ENCODE measurements around the gene F7. TPM values are rescaled to one million over a fixed set of nuclear protein-coding genes. Genes with fewer than 3 reads are reported as not detected.

F7 gene
- total and polyA plus RNA-seq, 2 of the 4 experiments (the other 2 are of a cell fraction), result under 0.01 to 0.07 TPM

GRCh38 chr13:113114511-113115362, 9.1 kb downstream of the F7 start:
- Histone ChIP-seq H2BK20ac (ENCODE audit: low read depth, low read length) (no peak overlapping the region), H3K56ac (ENCODE audit: extremely low read depth, insufficient read depth, low read length) (no peak overlapping the region), H3K18ac (ENCODE audit: low read depth, low read length) (no peak overlapping the region), H3K27me3 (ENCODE audit: control insufficient read depth, insufficient read depth, low read length) (peaks cover 25% of the 10 kb centered on the region), H2AK9ac (replicated peaks; ENCODE audit: low read depth, low read length, poor library complexity) (no peak overlapping the region), H3K36me3 (ENCODE audit: control insufficient read depth, insufficient read depth, low read length) (no peaks in the 10 kb centered on the region), H3K79me1 (ENCODE audit: low read depth in 1 of 2, low read length in 2 of 2) (no peaks in the 10 kb centered on the region), H3K9ac (ENCODE audit: low read depth, low read length) (no peak overlapping the region), H2AK5ac (ENCODE audit: low read depth, low read length) (0 out of 2 replicates have a peak overlapping the region, but pooled peaks have one; percentile 39), H3K9me3 (ENCODE audit: control insufficient read depth, insufficient read depth, low read length) (peaks cover under 1% of the 10 kb centered on the region; the same call in 1 of the 2 replicates), H3K4me3 (ENCODE audit: insufficient read depth, low read depth, low read length) (no peak overlapping the region), H3K4me1 (ENCODE audit: control insufficient read depth, insufficient read depth, low read length) (peaks cover 5% of the 10 kb centered on the region; the same call in 1 of the 2 replicates), H2BK120ac (ENCODE audit: low read depth, low read length) (no peak overlapping the region), H3K14ac (replicated peaks; ENCODE audit: low read depth, low read length) (no peak overlapping the region), H2BK15ac (ENCODE audit: low read depth, low read length) (no peak overlapping the region), H3K4ac (ENCODE audit: low read depth, low read length) (no peak overlapping the region), H4K5ac (ENCODE audit: low read depth, low read length) (no peak overlapping the region), H3K4me2 (ENCODE audit: low read depth, low read length) (no peak overlapping the region), H4K91ac (ENCODE audit: insufficient read depth, low read depth, low read length) (no peak overlapping the region), H3K9me1 (ENCODE audit: insufficient read depth, low read length) (peaks cover 4% of the 10 kb centered on the region; the same call in 1 of the 2 replicates), H3K23ac (ENCODE audit: low read depth, low read length) (no peak overlapping the region), H4K20me1 (ENCODE audit: insufficient read depth, low read length) (no peaks in the 10 kb centered on the region), H2BK5ac (ENCODE audit: low read depth, low read length, poor library complexity, severe bottlenecking) (no peak overlapping the region), H2AFZ (replicated peaks; ENCODE audit: low read length, poor library complexity) (no peak overlapping the region), H3K27ac (ENCODE audit: insufficient read depth, low read length) (no peak overlapping the region), H4K8ac (ENCODE audit: low read depth in 2 of 2, low read length in 2 of 2) (no peak overlapping the region)
- BruUV-seq (replicated peaks), result no TSS peak
- CTCF ChIA-PET, result no interaction called here
- 79% methylated on average over 14 of the region's 17 CpGs; no CpG with 5 or more reads in 1 of the 2 experiments for WGBS, 2 experiments (ENCODE audit: extremely low coverage in 2 of 2, insufficient read length in 1 of 2)
- in situ Hi-C loops (cut with MboI; ENCODE audit: low sequenced_read_pairs) (no loop called here), intact Hi-C loops (cut with micrococcal nuclease) (no loop called here), dilution Hi-C loops (cut with HindIII; ENCODE audit: low sequenced_read_pairs, unreplicated experiment) (no loop called here)
- TF ChIP-seq, protein P1, sequence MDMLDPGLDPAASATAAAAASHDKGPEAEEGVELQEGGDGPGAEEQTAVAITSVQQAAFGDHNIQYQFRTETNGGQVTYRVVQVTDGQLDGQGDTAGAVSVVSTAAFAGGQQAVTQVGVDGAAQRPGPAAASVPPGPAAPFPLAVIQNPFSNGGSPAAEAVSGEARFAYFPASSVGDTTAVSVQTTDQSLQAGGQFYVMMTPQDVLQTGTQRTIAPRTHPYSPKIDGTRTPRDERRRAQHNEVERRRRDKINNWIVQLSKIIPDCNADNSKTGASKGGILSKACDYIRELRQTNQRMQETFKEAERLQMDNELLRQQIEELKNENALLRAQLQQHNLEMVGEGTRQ (IDR thresholded peaks at IDR 0.05; ENCODE audit: low read depth, low read length), result no peak
- TF ChIP-seq RFX5 (IDR thresholded peaks at IDR 0.05; ENCODE audit: low read depth, low read length) (no peak), NFE2L2 (IDR thresholded peaks at IDR 0.05; ENCODE audit: low read depth, low read length) (no peak), CEBPB (IDR thresholded peaks at IDR 0.05; ENCODE audit: low read depth, low read length) (no peak), MXI1 (IDR thresholded peaks at IDR 0.05; ENCODE audit: borderline replicate concordance, low read depth, low read length) (no peak), FOS (IDR thresholded peaks at IDR 0.05; ENCODE audit: low read depth, low read length) (no peak), BHLHE40 (IDR thresholded peaks at IDR 0.05; ENCODE audit: low read depth, low read length) (no peak), RCOR1 (IDR thresholded peaks at IDR 0.05; ENCODE audit: insufficient replicate concordance, low read length) (no peak), MAZ (IDR thresholded peaks at IDR 0.05; ENCODE audit: borderline replicate concordance, low read depth, low read length) (no peak), CTCF (conservative IDR thresholded peaks at IDR 0.05; ENCODE audit: low read depth, low read length) (no peak), MAFK (IDR thresholded peaks at IDR 0.05; ENCODE audit: low read depth, low read length) (no peak), POLR2A (IDR thresholded peaks at IDR 0.05; ENCODE audit: low read depth, low read length) (no peak), CHD1 (IDR thresholded peaks at IDR 0.05; ENCODE audit: low read depth, low read length) (no peak)
- ATAC-seq (ENCODE audit: low read depth), result no peak
- no peak for DNase-seq
- POLR2A ChIA-PET (ENCODE audit: unreplicated experiment), result no interaction called here
